Anterior cingulate cortex (tissue), 58 donors: ENCODE measurements around the gene MAGEF1.

Experiments used
- DNase-seq, 58 donors: peaks; one replicate each; lab custom pipeline; 2025; lab: John Stamatoyannopoulos, UW

The MAGEF1 gene

GRCh38 chr3:184676927-184677326, 34.9 kb downstream of the MAGEF1 start:
- peak in 11 of 58 donors; percentile 9 to 57 (median 18) for DNase-seq

GRCh38 chr3:184674626-184675025, 37.2 kb downstream of the MAGEF1 start:
- DNase-seq, result no peak

GRCh38 chr3:184672977-184673870, 38.6 kb downstream of the MAGEF1 start:
- no peak for DNase-seq

- DNase-seq, result no peak
Measured at GRCh38 chr3:184672335-184672734, 39.5 kb downstream of the MAGEF1 start.

- no peak for DNase-seq
Measured at GRCh38 chr3:184670091-184670602, 41.7 kb downstream of the MAGEF1 start.

GRCh38 chr3:184669578-184669977, 42.3 kb downstream of the MAGEF1 start:
- DNase-seq, result no peak

GRCh38 chr3:184666442-184666841, 45.4 kb downstream of the MAGEF1 start:
- DNase-seq, result no peak

GRCh38 chr3:184665101-184665500, 46.8 kb downstream of the MAGEF1 start:
- no peak for DNase-seq

GRCh38 chr3:184663756-184664155, 48.1 kb downstream of the MAGEF1 start:
- DNase-seq, result no peak

GRCh38 chr3:184663356-184663755, 48.5 kb downstream of the MAGEF1 start:
- no peak for DNase-seq

- no peak for DNase-seq
Measured at GRCh38 chr3:184662187-184662586, 49.7 kb downstream of the MAGEF1 start.

GRCh38 chr3:184660931-184661330, 50.9 kb downstream of the MAGEF1 start:
- DNase-seq, result no peak
